IMR-90 (cell line): ENCODE measurements around the gene COL4A1. TPM values are rescaled to one million over a fixed set of nuclear protein-coding genes. Genes with fewer than 3 reads are reported as not detected.

Experiments used
- ATAC-seq: fragments of 200-7000 bp; cut with Tn5 transposase; 2 replicates; pipeline ENCODE4 v1.9.1; 2020; ENCODE audit warnings: low read depth, mild to moderate bottlenecking, moderate library complexity
- BruUV-seq: library from RNA; stranded (reverse); fragments of 400-500 nt; replicated peaks from 2 replicates; lab custom pipeline; 2021; lab: Mats Ljungman, UMichigan
- CTCF ChIA-PET: fragments of 300-600 bp; formaldehyde crosslinking; extraction: SDS; loops from one replicate; lab custom pipeline; 2021; ENCODE audit warnings: antibody characterized with exemption; lab: Yijun Ruan, JAX
- POLR2A ChIA-PET: fragments of 300-600 bp; sonication (Branson Sonifier 250); formaldehyde crosslinking; loops from one replicate; lab custom pipeline; 2022; ENCODE audit warnings: antibody characterized with exemption; ENCODE audit not compliant: unreplicated experiment; lab: Charles Lee
- DNase-seq: peaks from one replicate; pipeline ENCODE4 v3.0.0; 2013
- H2AFZ ChIP-seq: replicated peaks from 2 replicates; pipeline ENCODE3; 2013; ENCODE audit warnings: low read length, mild to moderate bottlenecking; ENCODE audit not compliant: poor library complexity
- H2AK5ac ChIP-seq: 2 replicates; pipeline ENCODE4 v1.6.1; 2013; ENCODE audit warnings: low read depth, low read length, inconsistent platforms
- H2AK9ac ChIP-seq: replicated peaks from 2 replicates; pipeline ENCODE3; 2013; ENCODE audit warnings: mild to moderate bottlenecking, low read depth, low read length, moderate library complexity; ENCODE audit not compliant: poor library complexity
- H2BK120ac ChIP-seq: 2 replicates; pipeline ENCODE4 v1.6.1; 2013; ENCODE audit warnings: low read depth, low read length, inconsistent platforms
- H2BK15ac ChIP-seq: 3 replicates; pipeline ENCODE4 v1.6.1; 2013; ENCODE audit warnings: low read depth, low read length, inconsistent platforms
- H2BK20ac ChIP-seq: 2 replicates; pipeline ENCODE4 v1.6.1; 2013; ENCODE audit warnings: low read depth, mild to moderate bottlenecking, inconsistent platforms, low read length, moderate library complexity
- H2BK5ac ChIP-seq: 2 replicates; pipeline ENCODE4 v1.6.1; 2013; ENCODE audit warnings: mild to moderate bottlenecking, low read depth, low read length, inconsistent platforms; ENCODE audit not compliant: poor library complexity, severe bottlenecking
- H3K14ac ChIP-seq: replicated peaks from 2 replicates; pipeline ENCODE4 v1.6.1; 2013; ENCODE audit warnings: low read depth, low read length, inconsistent platforms
- H3K18ac ChIP-seq: 2 replicates; pipeline ENCODE4 v1.6.1; 2013; ENCODE audit warnings: low read depth, low read length, control low read depth
- H3K23ac ChIP-seq: 2 replicates; pipeline ENCODE4 v1.6.1; 2013; ENCODE audit warnings: low read depth, low read length, inconsistent platforms
- H3K27ac ChIP-seq: 2 replicates; pipeline ENCODE4 v1.5.1; 2013; ENCODE audit warnings: mild to moderate bottlenecking, control low read depth, low read length; ENCODE audit not compliant: insufficient read depth
- H3K27me3 ChIP-seq: 2 replicates; pipeline ENCODE4 v1.6.1; 2013; ENCODE audit warnings: low read length; ENCODE audit not compliant: control insufficient read depth, insufficient read depth
- H3K36me3 ChIP-seq: 2 replicates; pipeline ENCODE4 v1.6.1; 2013; ENCODE audit warnings: low read length, mixed read lengths; ENCODE audit not compliant: control insufficient read depth, insufficient read depth
- H3K4ac ChIP-seq: 2 replicates; pipeline ENCODE4 v1.6.1; 2013; ENCODE audit warnings: low read depth, low read length, inconsistent platforms
- H3K4me1 ChIP-seq: 2 replicates; pipeline ENCODE4 v1.6.1; 2013; ENCODE audit warnings: low read length, mixed read lengths; ENCODE audit not compliant: control insufficient read depth, insufficient read depth
- H3K4me2 ChIP-seq: 2 replicates; pipeline ENCODE4 v1.6.1; 2013; ENCODE audit warnings: low read depth, mild to moderate bottlenecking, control low read depth, low read length, moderate library complexity
- H3K4me3 ChIP-seq: 2 replicates; pipeline ENCODE4 v1.5.1; 2013; ENCODE audit warnings: low read depth, mild to moderate bottlenecking, control low read depth, low read length, moderate library complexity; ENCODE audit not compliant: insufficient read depth
- H3K56ac ChIP-seq: 2 replicates; pipeline ENCODE4 v1.6.1; 2013; ENCODE audit warnings: low read length, inconsistent platforms; ENCODE audit not compliant: insufficient read depth; ENCODE audit errors: extremely low read depth
- H3K79me1 ChIP-seq, 2 experiments: 2 replicates each; pipeline ENCODE4 v1.6.1; 2013; ENCODE audit warnings: low read length in 2 of 2, inconsistent platforms in 1 of 2, low read depth in 1 of 2
- H3K9ac ChIP-seq: 2 replicates; pipeline ENCODE4 v1.6.1; 2013; ENCODE audit warnings: low read depth, low read length, control low read depth
- H3K9me1 ChIP-seq: 2 replicates; pipeline ENCODE4 v1.6.1; 2013; ENCODE audit warnings: low read length, inconsistent platforms; ENCODE audit not compliant: insufficient read depth
- H3K9me3 ChIP-seq: 2 replicates; pipeline ENCODE4 v1.6.1; 2013; ENCODE audit warnings: low read length; ENCODE audit not compliant: control insufficient read depth, insufficient read depth
- H4K20me1 ChIP-seq: 2 replicates; pipeline ENCODE4 v1.6.1; 2013; ENCODE audit warnings: low read length, inconsistent platforms; ENCODE audit not compliant: insufficient read depth
- H4K5ac ChIP-seq: 2 replicates; pipeline ENCODE4 v1.6.1; 2013; ENCODE audit warnings: mild to moderate bottlenecking, low read depth, low read length, control low read depth
- H4K8ac ChIP-seq, 2 experiments: 2 replicates each; pipeline ENCODE4 v1.6.1; 2013; ENCODE audit warnings: low read depth in 2 of 2, low read length in 2 of 2, control low read depth in 1 of 2, inconsistent platforms in 1 of 2
- H4K91ac ChIP-seq: 2 replicates; pipeline ENCODE4 v1.6.1; 2013; ENCODE audit warnings: low read depth, low read length, inconsistent platforms; ENCODE audit not compliant: insufficient read depth
- BHLHE40 ChIP-seq: fragments of 150-350 bp; IDR thresholded peaks from 2 replicates; pipeline ENCODE4 v1.6.1; 2016; ENCODE audit warnings: mild to moderate bottlenecking, low read depth, low read length
- CEBPB ChIP-seq: IDR thresholded peaks from 2 replicates; pipeline ENCODE4 v1.6.1; 2012; ENCODE audit warnings: low read depth, low read length, improper control_type of control experiment
- MXI1 ChIP-seq: IDR thresholded peaks from 2 replicates; pipeline ENCODE4 v1.6.1; 2012; ENCODE audit warnings: low read depth, mild to moderate bottlenecking, low read length, moderate library complexity, borderline replicate concordance
- NFE2L2 ChIP-seq: fragments of 150-350 bp; IDR thresholded peaks from 2 replicates; pipeline ENCODE4 v1.6.1; 2016; ENCODE audit warnings: low read depth, mild to moderate bottlenecking, low read length
- POLR2A ChIP-seq: IDR thresholded peaks from 2 replicates; pipeline ENCODE4 v1.6.1; 2012; ENCODE audit warnings: mild to moderate bottlenecking, low read depth, low read length
- RAD21 ChIP-seq: IDR thresholded peaks from 2 replicates; pipeline ENCODE4 v1.6.1; 2012; ENCODE audit warnings: low read length, improper control_type of control experiment
- RCOR1 ChIP-seq: IDR thresholded peaks from 2 replicates; pipeline ENCODE4 v1.6.1; 2012; ENCODE audit warnings: mild to moderate bottlenecking, low read length, improper control_type of control experiment; ENCODE audit not compliant: insufficient replicate concordance
- RFX5 ChIP-seq: IDR thresholded peaks from 2 replicates; pipeline ENCODE4 v1.8.0; 2012; ENCODE audit warnings: low read depth, mild to moderate bottlenecking, low read length, moderate library complexity
- SMC3 ChIP-seq: fragments of 150-350 bp; IDR thresholded peaks from 2 replicates; pipeline ENCODE4 v1.6.1; 2016; ENCODE audit warnings: low read depth, mild to moderate bottlenecking, antibody characterized with exemption, low read length, moderate library complexity
- WGBS, 2 experiments: methylation state at CpG; one replicate each; pipeline versions ENCODE4 v1.1.5 to v1.1.7; 2013; ENCODE audit warnings: missing lambda C conversion rate in 2 of 2; ENCODE audit not compliant: insufficient read length in 1 of 2; ENCODE audit errors: extremely low coverage in 2 of 2; 5-methylcytosine and 5-hydroxymethylcytosine counted together
- dilution Hi-C: fragments of 300-500 bp; cut with HindIII; formaldehyde crosslinking; loops from one replicate; pipeline ENCODE4 v1.14.3; 2018; ENCODE audit warnings: low sequenced_read_pairs; ENCODE audit not compliant: unreplicated experiment
- in situ Hi-C: fragments of 300-500 bp; cut with MboI; formaldehyde crosslinking; loops from 3 replicates; pipeline ENCODE4 v1.14.3; 2019; ENCODE audit warnings: low sequenced_read_pairs, inconsistent platforms, mixed read lengths
- intact Hi-C: fragments of 100-400 bp; cut with micrococcal nuclease; formaldehyde crosslinking; loops from 2 replicates; pipeline ENCODE4 v1.10.0; 2022
- polyA plus RNA-seq, 3 experiments: library from polyadenylated mRNA; depleted of rRNA; stranded (reverse); fragments of >200 nt; gene quantifications; 2 replicates each; pipeline ENCODE4 v1.2.3, GENCODE V29; 2012; ENCODE audit warnings: low replicate concordance in 1 of 3
- total RNA-seq: library from RNA; depleted of rRNA; stranded (reverse); fragments of >200 nt; gene quantifications from 2 replicates; pipeline ENCODE4 v1.2.3, GENCODE V29; 2012
- TF ChIP-seq, protein P1 (sequence below): conservative IDR thresholded peaks from 2 replicates; pipeline ENCODE4 v1.5.1; 2012; ENCODE audit warnings: mild to moderate bottlenecking, low read depth, low read length, improper control_type of control experiment
- TF ChIP-seq, protein P2 (sequence below): fragments of 150-350 bp; IDR thresholded peaks from 2 replicates; pipeline ENCODE4 v1.6.1; 2017; ENCODE audit warnings: mild to moderate bottlenecking, antibody characterized with exemption, low read length, low read depth
- TF ChIP-seq, protein P3 (sequence below): fragments of 150-350 bp; IDR thresholded peaks from 2 replicates; pipeline ENCODE4 v1.6.1; 2016; ENCODE audit warnings: low read depth, mild to moderate bottlenecking, low read length, moderate library complexity, borderline replicate concordance

The COL4A1 gene
- total and polyA plus RNA-seq, 2 of the 4 experiments (the other 2 are of a cell fraction): 230 to 337 TPM

DNA sequence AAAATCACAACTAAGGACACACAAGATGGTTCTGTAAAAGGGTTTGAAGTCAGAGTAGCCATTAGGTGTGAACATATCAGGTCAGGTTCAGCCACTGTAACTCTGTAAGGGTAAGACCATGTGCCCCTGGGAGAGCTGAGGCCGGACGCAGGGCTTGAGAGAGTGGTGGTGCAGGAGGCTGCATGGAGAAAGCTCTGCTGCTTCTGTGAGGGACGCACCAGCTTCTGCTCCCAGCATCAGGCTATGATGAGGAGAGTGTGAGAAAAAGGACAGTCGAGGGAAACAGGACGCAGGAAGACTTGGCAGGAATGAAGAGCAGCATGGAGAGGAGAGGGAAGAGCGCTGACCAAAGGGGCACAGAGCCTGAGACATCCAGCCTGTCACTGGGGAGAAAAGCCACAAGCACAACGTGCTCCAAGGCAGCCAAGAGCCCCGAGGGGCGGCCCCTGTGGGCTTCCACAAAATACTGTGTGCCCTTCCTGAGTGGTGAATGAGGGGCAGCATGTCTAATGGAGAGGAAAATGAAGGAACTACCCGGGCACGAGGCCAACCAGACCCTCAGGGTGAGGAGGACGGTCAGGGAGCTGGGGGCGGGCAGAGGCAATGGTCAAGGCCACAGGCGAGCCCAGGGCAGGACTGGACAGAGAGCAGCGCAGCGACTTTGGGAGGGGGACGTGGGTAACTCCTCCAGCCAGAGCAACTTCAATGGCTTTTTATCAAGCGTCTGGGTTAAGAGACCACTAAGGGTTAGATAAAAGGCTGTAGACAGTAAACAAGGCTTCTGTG, 107.7 kb downstream of the COL4A1 start (continued):
- TF ChIP-seq RFX5: no peak

DNA sequence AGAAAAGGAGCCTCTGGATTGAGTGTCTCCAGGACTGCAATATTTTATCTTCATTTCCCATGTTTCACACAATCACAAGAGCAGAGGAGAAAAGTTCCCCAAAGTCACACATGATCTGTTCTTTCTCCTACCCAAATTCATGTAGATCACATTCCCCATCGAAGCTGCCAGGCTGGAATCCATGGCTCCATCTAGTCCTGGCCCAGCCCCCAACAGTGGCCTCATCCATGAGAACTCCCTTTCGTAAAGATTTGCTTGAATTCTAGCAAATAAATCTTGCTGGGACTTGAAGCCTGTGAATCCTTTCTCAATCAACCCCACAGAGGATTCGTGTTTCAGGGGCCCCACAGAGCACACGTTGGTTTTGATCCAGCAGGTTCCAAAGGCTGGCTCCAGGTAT, 109.5 kb downstream of the COL4A1 start:
- peaks cover 24% of the 10 kb centered on the region for H3K4me1 ChIP-seq
- CTCF ChIA-PET: no interaction called here
- intact Hi-C loops (no loop called here), dilution Hi-C loops (no loop called here), in situ Hi-C loops (no loop called here)
- H3K4ac ChIP-seq: peak overlapping the region; percentile 14; the same call in 1 of the 2 replicates
- H3K23ac ChIP-seq: peak overlapping the region; percentile 92; the same call in 1 of the 2 replicates
- no peak overlapping the region for H3K9ac ChIP-seq
- H2BK20ac ChIP-seq: peak overlapping the region; percentile 43
- BruUV-seq: no TSS peak
- H3K79me1 ChIP-seq: peaks cover 17 to 61% of the 10 kb centered on the region in 2 experiments; a peak in 3 of 4 replicates
- H3K9me1 ChIP-seq: peaks cover 29% of the 10 kb centered on the region
- H2BK15ac ChIP-seq: peak overlapping the region; percentile 11; the same call in 1 of the 3 replicates
- H3K18ac ChIP-seq: peak overlapping the region; percentile 22
- H3K27ac ChIP-seq: peak overlapping the region; percentile 77; the same call in 1 of the 2 replicates
- H2BK5ac ChIP-seq: peak overlapping the region; percentile 63
- no peak overlapping the region for H2AFZ ChIP-seq
- POLR2A ChIA-PET: no interaction called here
- no peak overlapping the region for H2AK9ac ChIP-seq
- H4K91ac ChIP-seq: peak overlapping the region; percentile 8
- H3K4me3 ChIP-seq: no peak overlapping the region
- peaks cover 66% of the 10 kb centered on the region for H3K36me3 ChIP-seq
- H3K4me2 ChIP-seq: no peak overlapping the region
- H2AK5ac ChIP-seq: no peak overlapping the region
- H4K8ac ChIP-seq: peak overlapping the region in 1 of 2 experiments; percentile 49; a peak in 1 of 4 replicates
- peak overlapping the region; percentile 54 for H3K14ac ChIP-seq
- H3K56ac ChIP-seq: no peak overlapping the region
- 94% methylated on average over 2 of the region's 4 CpGs; no CpG with 5 or more reads in 1 of the 2 experiments for WGBS, 2 experiments
- H4K5ac ChIP-seq: peak overlapping the region; percentile 17; the same call in 1 of the 2 replicates
- no peak for ATAC-seq
- peaks cover 15% of the 10 kb centered on the region; the same call in 1 of the 2 replicates for H4K20me1 ChIP-seq
- 0 out of 2 replicates have a peak overlapping the region, but pooled peaks have one; percentile 67 for H2BK120ac ChIP-seq
- H3K9me3 ChIP-seq: no peaks in the 10 kb centered on the region
- H3K27me3 ChIP-seq: no peaks in the 10 kb centered on the region
- DNase-seq: no peak
- TF ChIP-seq BHLHE40: no peak
- TF ChIP-seq NFE2L2: no peak
- no peak for TF ChIP-seq SMC3
- TF ChIP-seq RAD21: no peak
- TF ChIP-seq RCOR1: no peak
- TF ChIP-seq RFX5: no peak
- no peak for TF ChIP-seq CEBPB
- TF ChIP-seq, protein P1, sequence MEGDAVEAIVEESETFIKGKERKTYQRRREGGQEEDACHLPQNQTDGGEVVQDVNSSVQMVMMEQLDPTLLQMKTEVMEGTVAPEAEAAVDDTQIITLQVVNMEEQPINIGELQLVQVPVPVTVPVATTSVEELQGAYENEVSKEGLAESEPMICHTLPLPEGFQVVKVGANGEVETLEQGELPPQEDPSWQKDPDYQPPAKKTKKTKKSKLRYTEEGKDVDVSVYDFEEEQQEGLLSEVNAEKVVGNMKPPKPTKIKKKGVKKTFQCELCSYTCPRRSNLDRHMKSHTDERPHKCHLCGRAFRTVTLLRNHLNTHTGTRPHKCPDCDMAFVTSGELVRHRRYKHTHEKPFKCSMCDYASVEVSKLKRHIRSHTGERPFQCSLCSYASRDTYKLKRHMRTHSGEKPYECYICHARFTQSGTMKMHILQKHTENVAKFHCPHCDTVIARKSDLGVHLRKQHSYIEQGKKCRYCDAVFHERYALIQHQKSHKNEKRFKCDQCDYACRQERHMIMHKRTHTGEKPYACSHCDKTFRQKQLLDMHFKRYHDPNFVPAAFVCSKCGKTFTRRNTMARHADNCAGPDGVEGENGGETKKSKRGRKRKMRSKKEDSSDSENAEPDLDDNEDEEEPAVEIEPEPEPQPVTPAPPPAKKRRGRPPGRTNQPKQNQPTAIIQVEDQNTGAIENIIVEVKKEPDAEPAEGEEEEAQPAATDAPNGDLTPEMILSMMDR: no peak
- TF ChIP-seq, protein P2, sequence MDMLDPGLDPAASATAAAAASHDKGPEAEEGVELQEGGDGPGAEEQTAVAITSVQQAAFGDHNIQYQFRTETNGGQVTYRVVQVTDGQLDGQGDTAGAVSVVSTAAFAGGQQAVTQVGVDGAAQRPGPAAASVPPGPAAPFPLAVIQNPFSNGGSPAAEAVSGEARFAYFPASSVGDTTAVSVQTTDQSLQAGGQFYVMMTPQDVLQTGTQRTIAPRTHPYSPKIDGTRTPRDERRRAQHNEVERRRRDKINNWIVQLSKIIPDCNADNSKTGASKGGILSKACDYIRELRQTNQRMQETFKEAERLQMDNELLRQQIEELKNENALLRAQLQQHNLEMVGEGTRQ: no peak
- TF ChIP-seq, protein P3, sequence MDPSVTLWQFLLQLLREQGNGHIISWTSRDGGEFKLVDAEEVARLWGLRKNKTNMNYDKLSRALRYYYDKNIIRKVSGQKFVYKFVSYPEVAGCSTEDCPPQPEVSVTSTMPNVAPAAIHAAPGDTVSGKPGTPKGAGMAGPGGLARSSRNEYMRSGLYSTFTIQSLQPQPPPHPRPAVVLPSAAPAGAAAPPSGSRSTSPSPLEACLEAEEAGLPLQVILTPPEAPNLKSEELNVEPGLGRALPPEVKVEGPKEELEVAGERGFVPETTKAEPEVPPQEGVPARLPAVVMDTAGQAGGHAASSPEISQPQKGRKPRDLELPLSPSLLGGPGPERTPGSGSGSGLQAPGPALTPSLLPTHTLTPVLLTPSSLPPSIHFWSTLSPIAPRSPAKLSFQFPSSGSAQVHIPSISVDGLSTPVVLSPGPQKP: no peak
- TF ChIP-seq MXI1: no peak
- no peak for TF ChIP-seq POLR2A
